Thoracic aorta (tissue), 2 donors: ENCODE data around the gene KLC4. TPM values are rescaled to one million over a fixed set of nuclear protein-coding genes. Genes with fewer than 3 reads are reported as not detected.

Experiments used
- ATAC-seq: fragments of 150-250 bp; one replicate; pipeline ENCODE4 v1.8.0; 2017; ENCODE audit warnings: low read depth; ENCODE audit not compliant: insufficient number of reproducible peaks, low FRiP score
- DNase-seq: peaks from one replicate; pipeline ENCODE4 v3.0.0-alpha.2; 2020; ENCODE audit warnings: low spot score
- H3K27ac ChIP-seq, 2 donors: fragments of 200-600 bp; sonication (generic); 1 replicate in 1 of 2; 2 replicates in 1 of 2; pipeline ENCODE4 v1.5.1; 2016; ENCODE audit warnings: mild to moderate bottlenecking in 2 of 2, moderate library complexity in 2 of 2
- H3K27me3 ChIP-seq: fragments of 200-600 bp; sonication (generic); replicated peaks from 2 replicates; pipeline ENCODE4 v1.6.0; 2016; ENCODE audit warnings: mild to moderate bottlenecking; ENCODE audit not compliant: insufficient read depth
- H3K36me3 ChIP-seq: fragments of 200-600 bp; sonication (generic); one replicate; pipeline ENCODE4 v1.5.1; 2016
- H3K4me1 ChIP-seq, 2 donors: fragments of 200-600 bp; sonication (generic); 1 replicate in 1 of 2; 2 replicates in 1 of 2; pipeline versions ENCODE4 v1.5.1 to v1.6.0; 2016; ENCODE audit warnings: low read depth in 2 of 2, mild to moderate bottlenecking in 1 of 2; ENCODE audit not compliant: control insufficient read depth in 1 of 2
- H3K4me3 ChIP-seq: fragments of 200-600 bp; sonication (generic); 2 replicates; pipeline ENCODE4 v1.5.1; 2016; ENCODE audit warnings: mild to moderate bottlenecking
- H3K9me3 ChIP-seq: fragments of 200-600 bp; sonication (generic); 2 replicates; pipeline ENCODE4 v1.5.1; 2016
- CTCF ChIP-seq: fragments of 200-600 bp; sonication (generic); IDR thresholded peaks from one replicate; pipeline ENCODE4 v1.5.1; 2019; ENCODE audit warnings: antibody characterized with exemption
- total RNA-seq, 2 donors: library from RNA; depleted of rRNA; stranded (reverse); fragments of >200 nt; gene quantifications; one replicate each; pipeline versions ENCODE4 v1.1.0 to v1.2.3, GENCODE V29; 2016

The KLC4 gene
- total RNA-seq, 2 donors from 2014 or later: 22.9 to 33.5 TPM

- Histone ChIP-seq H3K27ac (no peak overlapping the region), H3K4me1 (peaks cover 0 to 3% of the 10 kb centered on the region in 2 donors), H3K27me3 (no peaks in the 10 kb centered on the region), H3K4me3 (no peak overlapping the region), H3K9me3 (no peaks in the 10 kb centered on the region), H3K36me3 (peaks cover 53% of the 10 kb centered on the region)
- DNase-seq (no peak), ATAC-seq (no peak)
- TF ChIP-seq CTCF: no peak
Measured at GRCh38 chr6:43029120-43029519, 30.3 kb upstream of the KLC4 start.

- Histone ChIP-seq H3K4me1 (no peaks in the 10 kb centered on the region), H3K4me3 (no peak overlapping the region), H3K27me3 (no peaks in the 10 kb centered on the region), H3K36me3 (peaks cover 37% of the 10 kb centered on the region), H3K27ac (no peak overlapping the region), H3K9me3 (no peaks in the 10 kb centered on the region)
- DNase-seq (no peak), ATAC-seq (no peak)
- no peak for TF ChIP-seq CTCF
Measured at GRCh38 chr6:43032326-43032725, 27.1 kb upstream of the KLC4 start.

- Histone ChIP-seq H3K27me3 (no peaks in the 10 kb centered on the region), H3K9me3 (no peaks in the 10 kb centered on the region), H3K4me1 (no peaks in the 10 kb centered on the region), H3K27ac (no peak overlapping the region), H3K4me3 (no peak overlapping the region), H3K36me3 (peaks cover 41% of the 10 kb centered on the region)
- DNase-seq (no peak), ATAC-seq (no peak)
- no peak for TF ChIP-seq CTCF
Measured at GRCh38 chr6:43033496-43034189, 25.8 kb upstream of the KLC4 start.

GRCh38 chr6:43034190-43034525 lies 25.3 kb upstream of the KLC4 start:
- Histone ChIP-seq H3K9me3 (no peaks in the 10 kb centered on the region), H3K4me3 (no peak overlapping the region), H3K27ac (no peak overlapping the region), H3K27me3 (no peaks in the 10 kb centered on the region), H3K36me3 (peaks cover 41% of the 10 kb centered on the region), H3K4me1 (no peaks in the 10 kb centered on the region)
- no peak for DNase-seq
- TF ChIP-seq CTCF: no peak
- no peak for ATAC-seq

- Histone ChIP-seq H3K27me3 (no peaks in the 10 kb centered on the region), H3K27ac (no peak overlapping the region), H3K36me3 (peaks cover 31% of the 10 kb centered on the region), H3K4me1 (no peaks in the 10 kb centered on the region), H3K4me3 (no peak overlapping the region), H3K9me3 (no peaks in the 10 kb centered on the region)
- ATAC-seq (no peak), DNase-seq (no peak)
- TF ChIP-seq CTCF: no peak
Measured at GRCh38 chr6:43035495-43036194, 23.8 kb upstream of the KLC4 start.
